Measurements from ENCODE around the gene LCA5L. TPM values are rescaled to one million over a fixed set of nuclear protein-coding genes. Genes with fewer than 3 reads are reported as not detected.
"Not testable (repeated sequence)": the region's sequence is repeated elsewhere in the genome, so short reads cannot be mapped to it uniquely, and the experiment has no call there.

LCA5L gene
- total RNA-seq, 1 donor from 2014 or later, result 0.92 TPM

DNA sequence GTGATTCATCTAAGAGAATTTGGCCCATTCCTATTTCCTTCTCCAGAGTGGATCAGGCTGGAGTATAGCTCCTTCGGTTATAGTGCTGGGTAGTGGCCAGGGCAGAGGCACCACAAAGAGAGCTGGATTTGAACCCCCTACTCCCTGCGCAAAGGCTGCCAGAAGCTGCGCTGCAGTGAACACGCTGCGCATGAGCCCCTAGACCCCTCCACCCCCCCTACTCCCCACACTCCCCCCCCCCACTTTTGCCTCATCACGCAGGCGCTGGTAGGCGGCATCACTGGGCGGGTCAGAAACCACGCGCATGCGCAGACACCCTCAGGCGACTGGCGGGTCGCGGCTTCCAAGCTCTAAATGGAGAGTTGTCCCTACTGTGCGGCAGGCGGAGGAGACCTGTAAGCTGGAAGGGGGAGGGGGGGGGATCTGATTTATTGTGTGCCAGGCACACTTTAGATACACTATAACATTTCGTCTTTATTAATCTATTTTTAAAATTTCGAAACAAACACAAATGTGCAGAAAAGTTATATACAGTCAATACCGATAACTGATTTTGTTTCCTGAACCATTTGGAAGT, 58.0 kb downstream of the LCA5L start:
- TF ChIP-seq, protein P1, sequence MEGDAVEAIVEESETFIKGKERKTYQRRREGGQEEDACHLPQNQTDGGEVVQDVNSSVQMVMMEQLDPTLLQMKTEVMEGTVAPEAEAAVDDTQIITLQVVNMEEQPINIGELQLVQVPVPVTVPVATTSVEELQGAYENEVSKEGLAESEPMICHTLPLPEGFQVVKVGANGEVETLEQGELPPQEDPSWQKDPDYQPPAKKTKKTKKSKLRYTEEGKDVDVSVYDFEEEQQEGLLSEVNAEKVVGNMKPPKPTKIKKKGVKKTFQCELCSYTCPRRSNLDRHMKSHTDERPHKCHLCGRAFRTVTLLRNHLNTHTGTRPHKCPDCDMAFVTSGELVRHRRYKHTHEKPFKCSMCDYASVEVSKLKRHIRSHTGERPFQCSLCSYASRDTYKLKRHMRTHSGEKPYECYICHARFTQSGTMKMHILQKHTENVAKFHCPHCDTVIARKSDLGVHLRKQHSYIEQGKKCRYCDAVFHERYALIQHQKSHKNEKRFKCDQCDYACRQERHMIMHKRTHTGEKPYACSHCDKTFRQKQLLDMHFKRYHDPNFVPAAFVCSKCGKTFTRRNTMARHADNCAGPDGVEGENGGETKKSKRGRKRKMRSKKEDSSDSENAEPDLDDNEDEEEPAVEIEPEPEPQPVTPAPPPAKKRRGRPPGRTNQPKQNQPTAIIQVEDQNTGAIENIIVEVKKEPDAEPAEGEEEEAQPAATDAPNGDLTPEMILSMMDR (IDR thresholded peaks at IDR 0.05), result no peak
- peak overlapping the region; percentile 78 for H3K4me3 Mint-ChIP-seq (ENCODE audit: unreplicated experiment)
- peaks cover 6% of the 10 kb centered on the region for H3K36me3 Mint-ChIP-seq (ENCODE audit: low read depth)
- H3K9me3 Mint-ChIP-seq (ENCODE audit: low read depth), result no peaks in the 10 kb centered on the region
- H3K4me1 Mint-ChIP-seq (ENCODE audit: low read depth), result peaks cover 30% of the 10 kb centered on the region
- no peak for DNase-seq (ENCODE audit: low spot score)
- no peaks in the 10 kb centered on the region for H3K27me3 Mint-ChIP-seq (ENCODE audit: low read depth)
- H3K27ac Mint-ChIP-seq (ENCODE audit: unreplicated experiment), result peak overlapping the region; percentile 91

DNA sequence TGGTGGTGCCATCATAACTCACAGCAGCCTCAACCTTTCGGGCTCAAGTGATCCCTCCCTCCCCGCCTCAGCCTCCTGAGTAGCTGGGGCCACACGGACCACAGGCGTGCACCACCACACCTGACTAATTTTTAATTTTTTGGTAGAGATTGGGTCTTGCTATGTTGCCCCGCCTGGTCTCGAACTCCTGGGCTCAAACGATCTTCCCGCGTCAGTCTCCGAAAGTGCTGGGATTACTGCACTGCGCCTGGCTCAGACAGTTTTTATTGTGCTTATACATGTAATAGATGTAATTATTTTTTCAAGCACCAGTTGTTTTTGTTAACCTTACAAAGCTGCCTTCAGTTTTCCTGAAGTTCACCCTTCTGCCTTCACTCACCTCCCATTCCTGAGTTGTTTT, 58.7 kb downstream of the LCA5L start:
- DNase-seq (ENCODE audit: low spot score), result no peak
- TF ChIP-seq, protein P1 (IDR thresholded peaks at IDR 0.05), result no peak
- Mint-ChIP-seq H3K27ac (ENCODE audit: unreplicated experiment) (peak overlapping the region; percentile 91), H3K4me1 (ENCODE audit: low read depth) (peaks cover 35% of the 10 kb centered on the region), H3K4me3 (ENCODE audit: unreplicated experiment) (peak overlapping the region; percentile 78), H3K27me3 (ENCODE audit: low read depth) (no peaks in the 10 kb centered on the region), H3K9me3 (ENCODE audit: low read depth) (no peaks in the 10 kb centered on the region), H3K36me3 (ENCODE audit: low read depth) (peaks cover 7% of the 10 kb centered on the region)

DNA sequence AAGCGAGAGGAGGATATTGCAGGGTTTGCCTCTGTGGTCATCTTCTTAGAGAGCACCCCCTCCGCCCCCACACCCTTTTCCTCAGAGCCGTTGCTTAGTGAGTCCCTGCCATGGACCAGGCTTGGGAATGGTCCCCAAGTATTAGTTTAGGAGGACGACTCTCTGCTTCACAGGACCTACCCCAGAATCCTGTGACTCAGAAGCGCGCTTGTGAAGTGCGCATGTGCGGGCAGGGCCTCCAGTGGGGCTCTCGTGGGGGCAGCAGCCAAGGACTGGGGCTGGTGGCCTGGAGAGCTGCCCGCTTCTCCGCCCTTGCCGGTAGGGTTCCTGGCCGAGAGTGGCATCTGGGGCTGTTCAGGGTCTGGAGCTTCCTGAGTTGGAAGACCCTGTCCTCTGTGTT, 59.4 kb downstream of the LCA5L start:
- peaks cover 4% of the 10 kb centered on the region for H3K36me3 Mint-ChIP-seq (ENCODE audit: low read depth)
- H3K27me3 Mint-ChIP-seq (ENCODE audit: low read depth), result no peaks in the 10 kb centered on the region
- no peak overlapping the region for H3K4me3 Mint-ChIP-seq (ENCODE audit: unreplicated experiment)
- peaks cover 42% of the 10 kb centered on the region for H3K4me1 Mint-ChIP-seq (ENCODE audit: low read depth)
- no peak overlapping the region for H3K27ac Mint-ChIP-seq (ENCODE audit: unreplicated experiment)
- no peaks in the 10 kb centered on the region for H3K9me3 Mint-ChIP-seq (ENCODE audit: low read depth)
- TF ChIP-seq, protein P1 (IDR thresholded peaks at IDR 0.05), result no peak
- no peak for DNase-seq (ENCODE audit: low spot score)

DNA sequence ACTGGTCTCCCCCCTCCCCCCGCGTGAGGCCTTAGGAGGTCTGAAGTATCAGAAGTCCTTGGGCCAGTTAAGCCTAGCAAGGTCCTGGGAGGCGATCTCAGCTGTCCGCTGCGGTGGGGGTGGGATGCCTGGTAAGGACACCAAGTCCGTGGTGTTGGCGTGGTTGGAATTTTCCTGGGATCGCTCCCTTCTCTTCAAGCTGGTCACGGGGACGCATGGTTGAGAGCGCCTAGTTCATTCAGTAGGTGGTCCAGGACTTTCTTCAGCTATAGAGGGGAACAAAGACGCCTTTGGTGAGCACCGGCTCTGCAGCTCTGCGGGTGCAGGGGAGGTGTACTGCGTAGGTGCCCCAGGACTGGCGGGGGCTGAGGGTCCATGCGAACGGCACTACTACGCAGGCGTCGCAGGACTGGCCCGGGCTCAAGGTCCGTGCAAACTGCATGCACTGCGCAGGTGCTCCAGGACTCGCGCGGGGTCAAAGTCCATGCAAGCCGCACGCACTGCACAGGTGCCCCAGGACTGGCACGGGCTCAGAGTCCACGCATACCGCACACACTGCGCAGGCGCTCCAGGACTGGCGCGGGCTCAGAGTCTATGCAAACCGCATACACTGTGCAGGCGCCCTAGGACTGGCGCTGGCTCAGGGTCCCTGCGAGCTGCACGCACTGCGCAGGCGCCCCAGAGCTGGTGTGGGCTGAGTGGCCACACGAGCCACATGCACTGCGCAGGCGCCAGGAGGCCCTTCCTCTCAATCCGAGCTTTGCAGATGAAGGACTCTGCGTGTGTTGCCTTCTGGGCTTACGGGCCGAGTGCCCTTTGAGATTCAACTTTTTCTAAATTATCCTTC, 60.1 kb downstream of the LCA5L start:
- TF ChIP-seq, protein P1 (IDR thresholded peaks at IDR 0.05), result no peak
- Mint-ChIP-seq H3K27ac (ENCODE audit: unreplicated experiment) (no peak overlapping the region), H3K4me3 (ENCODE audit: unreplicated experiment) (no peak overlapping the region), H3K9me3 (ENCODE audit: low read depth) (no peaks in the 10 kb centered on the region), H3K27me3 (ENCODE audit: low read depth) (no peaks in the 10 kb centered on the region), H3K4me1 (ENCODE audit: low read depth) (peaks cover 46% of the 10 kb centered on the region), H3K36me3 (ENCODE audit: low read depth) (peaks cover 4% of the 10 kb centered on the region)
- DNase-seq (ENCODE audit: low spot score), result no peak

DNA sequence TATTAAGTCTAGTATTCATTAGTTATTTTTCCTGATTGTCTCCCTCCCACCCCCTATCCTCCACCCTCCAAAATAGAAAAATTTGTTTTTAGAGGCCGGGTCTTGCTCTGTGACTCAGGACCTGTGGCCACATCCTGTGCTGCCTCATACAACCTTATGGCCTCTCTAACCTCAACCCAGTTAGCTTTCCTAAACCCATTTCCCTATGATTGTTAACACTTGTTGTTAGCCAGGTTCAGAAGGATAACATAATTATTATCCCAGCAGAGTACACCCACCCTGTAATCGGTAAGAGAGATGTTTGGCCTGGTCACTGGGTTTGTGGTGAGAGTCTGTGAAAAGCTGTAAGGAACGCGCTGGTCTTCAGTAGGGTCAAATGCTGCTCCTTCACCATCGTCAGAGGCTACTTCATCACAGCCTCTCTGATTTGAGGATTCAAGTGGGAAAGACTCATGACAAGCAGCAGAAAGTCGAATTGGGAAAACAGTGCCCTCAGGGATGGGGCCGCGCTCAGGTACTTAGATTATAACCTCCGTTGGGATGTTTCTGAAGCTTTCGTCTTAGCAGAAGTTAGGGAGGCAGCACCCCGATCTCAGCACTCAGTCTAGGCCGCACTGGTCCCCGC, 60.8 kb downstream of the LCA5L start:
- TF ChIP-seq, protein P1 (IDR thresholded peaks at IDR 0.05), result no peak
- Mint-ChIP-seq H3K4me3 (ENCODE audit: unreplicated experiment) (no peak overlapping the region), H3K36me3 (ENCODE audit: low read depth) (peaks cover 2% of the 10 kb centered on the region), H3K27me3 (ENCODE audit: low read depth) (no peaks in the 10 kb centered on the region), H3K4me1 (ENCODE audit: low read depth) (peaks cover 46% of the 10 kb centered on the region), H3K9me3 (ENCODE audit: low read depth) (no peaks in the 10 kb centered on the region), H3K27ac (ENCODE audit: unreplicated experiment) (no peak overlapping the region)
- no peak for DNase-seq (ENCODE audit: low spot score)

DNA sequence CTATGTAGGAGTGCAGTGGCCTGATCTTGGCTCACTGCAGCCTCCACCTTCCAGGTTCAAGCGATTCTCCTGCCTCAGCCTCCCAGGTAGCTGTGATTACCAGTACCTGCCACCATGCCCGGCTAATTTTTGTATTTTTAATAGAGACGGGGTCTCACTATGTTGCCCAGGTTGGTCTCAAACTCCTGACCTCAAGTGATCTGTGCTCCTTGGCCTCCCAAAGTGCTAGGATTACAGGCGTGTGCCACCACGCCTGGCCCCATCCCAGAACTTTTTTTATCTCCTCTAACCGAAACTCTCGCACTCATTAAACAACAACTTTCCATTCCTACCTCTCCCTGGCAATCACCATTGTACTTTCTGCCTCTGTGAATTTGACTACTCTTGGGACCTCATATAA, 63.5 kb downstream of the LCA5L start:
- not testable (repeated sequence) for H3K9me3 Mint-ChIP-seq (ENCODE audit: low read depth); H3K36me3 Mint-ChIP-seq (ENCODE audit: low read depth); H3K27me3 Mint-ChIP-seq (ENCODE audit: low read depth); DNase-seq (ENCODE audit: low spot score)
- Mint-ChIP-seq H3K27ac (ENCODE audit: unreplicated experiment) (peak overlapping the region; percentile 64), H3K4me1 (ENCODE audit: low read depth) (peaks cover 23% of the 10 kb centered on the region), H3K4me3 (ENCODE audit: unreplicated experiment) (peak overlapping the region; percentile 25)

Data from chondrocyte (in vitro differentiated cells).